Measurements from ENCODE around the gene TRPV3.
"Not testable (repeated sequence)": the region's sequence is repeated elsewhere in the genome, so short reads cannot be mapped to it uniquely, and the experiment has no call there.

TRPV3 gene

DNA sequence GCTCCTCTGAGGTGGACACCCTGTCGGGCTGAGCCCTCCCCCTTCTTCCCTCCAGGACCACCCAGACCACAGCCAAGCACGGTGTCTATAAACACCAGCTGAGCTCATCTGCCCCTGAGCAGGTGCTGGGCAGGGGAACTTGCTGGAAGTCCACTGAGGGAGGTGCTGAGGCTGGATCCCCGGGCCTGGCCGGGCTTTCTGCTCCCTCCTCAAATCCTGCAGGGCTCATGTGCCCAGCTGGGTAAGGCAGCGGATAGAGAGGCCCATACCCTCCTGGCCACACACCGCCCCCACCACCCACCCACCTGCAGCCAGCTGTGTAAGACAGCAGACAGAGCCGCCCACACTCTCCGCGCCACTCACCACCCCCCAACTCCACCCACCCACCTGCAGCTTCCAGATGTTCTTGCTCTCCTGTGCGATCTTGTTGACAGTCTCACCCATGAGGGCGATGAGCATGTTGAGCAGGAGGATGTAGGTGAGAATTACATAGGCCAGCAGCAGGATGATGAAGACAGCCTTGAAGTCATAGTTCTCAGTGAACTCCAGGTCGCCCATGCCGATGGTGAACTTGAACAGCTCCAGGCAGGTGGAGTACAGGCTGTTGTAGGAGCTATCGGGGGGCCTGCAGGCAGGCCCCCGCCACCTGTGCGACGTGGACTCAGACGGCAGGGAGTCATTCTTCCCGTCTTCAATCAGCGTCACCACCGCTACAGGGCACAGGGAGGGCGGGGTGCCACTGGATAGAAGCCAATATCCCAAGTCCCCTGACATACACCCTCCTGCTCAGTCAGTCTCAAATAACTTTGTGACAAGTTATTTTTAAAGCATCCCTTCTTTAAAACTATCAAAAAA is 15.9 kb upstream of the TRPV3 start:
- DNase-seq (ENCODE audit: low read depth in 3 of 3): no peak

- DNase-seq (ENCODE audit: low read depth in 3 of 3): no peak
Observed at GRCh38 chr17:3572231-3572630, 14.6 kb upstream of the TRPV3 start.

GRCh38 chr17:3571043-3571900 is 13.7 kb upstream of the TRPV3 start:
- no peak for DNase-seq (ENCODE audit: low read depth in 3 of 3)

DNA sequence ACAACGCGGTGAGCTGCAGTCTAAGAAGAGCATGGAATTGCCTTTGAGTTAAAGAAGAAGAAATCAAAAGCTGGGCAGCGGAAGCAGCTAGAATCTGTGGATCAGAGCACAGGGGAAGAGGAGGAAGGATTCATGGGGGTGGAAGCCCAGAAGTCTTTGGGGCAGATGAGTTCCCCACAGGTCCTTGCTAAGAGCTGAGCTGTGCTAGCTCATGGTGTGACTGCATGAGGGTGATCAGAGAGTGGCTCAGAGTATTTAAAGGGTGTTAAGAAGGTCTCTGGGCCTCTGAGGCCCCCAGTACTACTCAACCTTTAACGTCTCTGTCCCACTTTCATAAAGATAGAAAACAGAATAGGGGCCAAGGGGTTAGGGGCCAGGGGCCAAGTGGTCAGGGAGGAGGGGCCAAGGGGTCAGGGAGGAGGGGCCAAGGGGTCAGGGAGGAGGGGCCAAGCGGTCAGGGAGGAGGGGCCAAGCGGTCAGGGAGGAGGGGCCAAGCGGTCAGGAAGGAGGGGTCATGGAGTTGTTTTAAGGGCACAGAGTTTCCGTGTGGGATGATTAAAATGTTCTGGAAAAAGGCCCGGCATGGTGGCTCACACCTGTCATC is 12.0 kb upstream of the TRPV3 start:
- no peak for DNase-seq (ENCODE audit: low read depth in 3 of 3)

DNA sequence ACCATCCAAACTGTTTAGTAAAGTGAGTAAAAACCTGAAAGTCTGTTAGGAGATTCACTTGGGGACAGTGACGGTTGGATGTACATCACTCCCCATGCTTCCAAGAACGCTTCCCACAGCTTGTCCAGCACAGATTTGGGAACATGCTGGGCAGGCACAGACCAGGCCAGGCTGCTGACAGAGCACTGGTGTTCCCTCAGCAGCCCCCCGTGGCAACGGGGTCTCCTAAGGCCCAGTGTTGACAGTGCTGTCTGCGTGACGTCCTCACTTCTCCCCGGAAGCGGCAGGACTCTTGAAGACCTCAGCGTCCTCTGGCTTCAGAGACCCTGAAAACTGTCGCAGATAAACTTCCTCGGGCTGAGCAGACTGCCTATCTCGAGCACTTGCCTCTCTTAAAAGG is 8.9 kb upstream of the TRPV3 start:
- DNase-seq (ENCODE audit: low read depth in 3 of 3): no peak

GRCh38 chr17:3565143-3565542 is 7.5 kb upstream of the TRPV3 start:
- no peak for DNase-seq (ENCODE audit: low read depth in 3 of 3)

DNA sequence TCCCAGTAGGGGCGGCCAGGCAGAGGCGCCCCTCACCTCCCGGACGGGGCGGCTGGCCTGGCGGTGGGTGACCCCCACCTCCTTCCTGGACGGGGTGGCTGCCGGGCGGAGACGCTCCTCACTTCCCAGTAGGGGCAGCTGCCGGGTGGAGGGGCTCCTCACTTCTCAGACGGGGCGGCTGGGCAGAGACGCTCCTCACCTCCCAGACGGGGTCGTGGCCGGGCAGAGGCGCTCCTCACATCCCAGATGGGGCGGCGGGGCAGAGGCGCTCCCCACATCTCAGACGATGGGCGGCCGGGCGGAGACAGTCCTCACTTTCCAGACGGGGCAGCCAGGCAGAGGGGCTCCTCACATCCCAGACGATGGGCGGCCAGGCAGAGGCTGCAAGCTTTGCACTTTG is 6.6 kb upstream of the TRPV3 start:
- DNase-seq (ENCODE audit: low read depth in 3 of 3): not testable (repeated sequence)

DNA sequence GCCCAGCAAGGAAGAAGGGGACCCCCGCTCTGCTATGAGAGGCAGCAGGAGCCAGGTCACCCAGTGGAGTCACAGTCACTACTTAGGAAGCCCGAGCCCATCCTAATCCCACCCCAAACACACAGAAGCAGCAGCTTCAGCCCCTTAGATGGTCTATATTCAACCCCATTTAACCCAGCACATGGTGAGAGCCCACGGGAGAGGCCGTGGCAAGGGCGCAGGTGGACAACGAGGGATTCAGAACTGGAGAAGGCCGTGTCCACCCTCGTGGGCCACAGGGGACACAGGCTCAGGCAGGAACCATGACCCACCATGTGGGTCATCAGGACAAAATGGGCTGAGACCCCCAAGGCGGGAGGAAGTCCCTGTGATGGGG is 1.6 kb upstream of the TRPV3 start:
- DNase-seq (ENCODE audit: low read depth in 3 of 3): no peak

DNA sequence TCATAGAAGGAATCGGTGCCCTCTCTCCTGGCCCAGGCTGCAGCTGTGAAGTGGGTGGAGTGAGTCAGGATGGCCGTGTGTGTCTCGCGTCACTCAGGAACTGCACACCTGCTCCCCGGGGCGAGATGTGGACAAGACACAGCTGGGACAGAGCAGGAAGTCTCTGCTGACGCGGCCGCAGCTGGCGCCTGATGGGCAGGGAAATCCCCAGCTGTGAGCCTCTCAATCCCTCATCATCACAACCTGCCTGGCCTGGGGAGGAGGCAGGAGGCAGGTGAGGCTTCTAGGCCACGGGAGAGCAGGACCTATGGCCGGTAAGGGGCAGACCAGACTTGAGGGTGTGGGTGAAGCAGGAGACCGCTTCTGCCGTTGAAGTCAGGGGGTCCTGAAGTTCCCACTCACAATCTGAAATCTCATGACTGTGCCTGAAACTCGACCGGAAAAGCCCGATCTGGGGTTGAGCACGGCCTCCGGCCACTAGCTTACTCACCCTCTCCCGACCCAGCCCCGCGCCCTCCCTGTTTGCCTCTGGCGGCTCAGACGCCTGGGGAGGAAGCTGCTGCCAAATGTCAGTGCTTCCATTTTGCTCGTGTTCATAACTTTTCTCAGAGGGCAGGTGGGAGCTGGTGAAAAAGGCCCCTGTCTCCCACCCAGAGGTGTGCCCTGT is 1.1 kb upstream of the TRPV3 start:
- DNase-seq (ENCODE audit: low read depth in 3 of 3): peak; percentile 19 to 44 (median 44)

DNA sequence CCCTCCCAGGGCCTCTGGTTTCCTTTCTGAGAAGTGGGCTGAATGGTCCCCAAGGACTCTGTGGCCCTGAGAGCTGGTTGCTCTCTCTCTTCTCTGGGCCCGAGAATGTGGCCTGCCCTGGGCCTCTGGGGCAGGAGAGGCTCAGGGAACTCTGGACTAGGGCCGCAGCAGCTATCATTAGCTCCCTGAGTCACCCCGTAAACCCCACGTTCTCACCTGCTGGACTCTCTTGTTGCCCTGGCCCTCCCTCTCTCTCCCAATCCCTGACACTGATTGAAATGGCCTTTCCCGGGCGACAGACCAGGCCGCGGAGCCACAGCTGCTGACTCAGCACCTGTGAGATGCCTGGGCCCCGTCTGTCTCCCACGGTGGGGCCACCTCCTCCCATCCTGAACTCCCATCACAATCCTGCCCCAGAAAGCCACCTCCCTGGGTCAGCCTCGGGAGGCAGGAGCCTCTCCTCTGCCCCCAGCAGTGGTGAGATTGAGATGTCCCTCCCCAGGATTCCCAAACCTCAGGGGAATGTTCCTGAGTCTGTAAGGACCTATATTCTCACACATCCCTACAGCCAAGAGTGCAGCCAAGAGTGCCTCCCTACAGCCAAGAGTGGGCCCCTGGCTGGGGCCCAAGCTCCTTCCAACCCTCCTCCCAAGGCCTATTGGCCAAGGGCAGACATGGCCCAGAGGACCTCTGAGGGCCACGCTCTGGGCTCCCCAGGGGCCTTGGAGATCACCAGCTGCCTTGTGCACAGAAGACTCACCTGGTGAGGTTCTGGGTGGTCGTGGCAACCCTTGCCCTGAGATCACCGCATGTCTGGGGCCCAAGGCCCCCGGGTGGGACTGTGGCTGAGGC is 470 bp downstream of the TRPV3 start:
- DNase-seq (ENCODE audit: low read depth in 3 of 3): no peak

DNA sequence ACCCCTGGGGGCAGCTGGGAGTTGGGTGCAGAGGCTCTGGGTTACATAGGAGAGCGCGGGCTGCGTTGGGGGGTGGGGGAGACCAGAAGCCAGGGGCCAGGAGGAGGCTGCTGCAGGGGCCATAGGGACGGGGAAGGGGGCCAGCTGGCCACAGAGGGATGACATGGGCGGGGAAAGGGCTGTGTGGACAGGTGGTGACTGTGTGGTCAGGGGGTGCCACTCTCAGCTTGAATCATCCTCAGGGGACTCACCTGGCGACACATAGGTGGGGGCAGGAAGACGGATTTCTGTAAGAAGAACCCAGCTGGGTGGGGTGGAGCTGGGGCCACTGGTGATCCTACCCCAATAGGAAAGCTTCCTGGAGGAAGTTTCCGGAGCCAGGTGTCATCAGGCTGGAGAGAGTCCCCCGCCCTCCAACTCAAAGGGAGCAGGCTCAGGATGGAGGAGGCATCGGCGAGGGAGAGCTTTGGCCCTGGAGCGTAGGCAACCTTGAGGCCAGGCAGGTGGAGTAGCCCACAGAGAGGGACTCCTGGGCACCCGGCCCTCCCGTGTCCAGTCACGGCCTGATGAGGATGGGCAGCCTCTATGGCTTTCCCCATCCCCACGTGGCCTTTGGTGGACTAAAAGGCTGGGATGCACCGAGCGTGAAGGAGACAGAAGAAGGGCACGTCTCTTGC is 1.2 kb downstream of the TRPV3 start:
- no peak for DNase-seq (ENCODE audit: low read depth in 3 of 3)

DNA sequence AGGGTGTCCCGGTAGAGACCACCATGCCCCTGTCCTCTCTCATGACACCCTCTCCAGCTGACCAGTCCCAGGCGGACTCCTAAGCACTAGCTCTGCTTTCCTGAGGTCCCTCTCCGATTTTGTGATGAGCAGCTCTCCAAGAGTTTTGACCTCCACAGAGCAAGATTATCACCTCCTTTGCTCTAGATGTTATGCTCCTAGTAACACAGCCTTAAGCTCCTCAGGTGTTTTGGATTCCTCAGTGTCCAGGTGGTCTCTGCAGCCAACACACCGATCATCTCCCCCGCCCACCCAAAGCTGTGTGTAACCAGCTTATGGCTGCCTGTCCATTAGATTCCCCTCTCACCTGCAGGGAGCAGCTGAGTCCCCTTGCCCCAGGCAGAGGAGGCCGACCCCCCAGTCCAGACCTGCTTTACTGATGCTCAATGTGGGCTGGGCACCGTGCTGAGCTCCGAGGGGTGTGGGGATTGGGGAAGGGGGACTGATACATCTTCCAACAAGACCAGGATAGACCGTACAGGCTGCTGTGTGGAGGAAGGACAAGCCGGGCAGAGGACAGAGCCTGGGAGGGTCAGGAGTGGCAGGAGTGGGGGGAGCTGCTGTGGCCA is 2.3 kb downstream of the TRPV3 start:
- no peak for DNase-seq (ENCODE audit: low read depth in 3 of 3)

GRCh38 chr17:3554440-3554839 is 3.2 kb downstream of the TRPV3 start:
- DNase-seq (ENCODE audit: low read depth in 3 of 3): no peak

DNA sequence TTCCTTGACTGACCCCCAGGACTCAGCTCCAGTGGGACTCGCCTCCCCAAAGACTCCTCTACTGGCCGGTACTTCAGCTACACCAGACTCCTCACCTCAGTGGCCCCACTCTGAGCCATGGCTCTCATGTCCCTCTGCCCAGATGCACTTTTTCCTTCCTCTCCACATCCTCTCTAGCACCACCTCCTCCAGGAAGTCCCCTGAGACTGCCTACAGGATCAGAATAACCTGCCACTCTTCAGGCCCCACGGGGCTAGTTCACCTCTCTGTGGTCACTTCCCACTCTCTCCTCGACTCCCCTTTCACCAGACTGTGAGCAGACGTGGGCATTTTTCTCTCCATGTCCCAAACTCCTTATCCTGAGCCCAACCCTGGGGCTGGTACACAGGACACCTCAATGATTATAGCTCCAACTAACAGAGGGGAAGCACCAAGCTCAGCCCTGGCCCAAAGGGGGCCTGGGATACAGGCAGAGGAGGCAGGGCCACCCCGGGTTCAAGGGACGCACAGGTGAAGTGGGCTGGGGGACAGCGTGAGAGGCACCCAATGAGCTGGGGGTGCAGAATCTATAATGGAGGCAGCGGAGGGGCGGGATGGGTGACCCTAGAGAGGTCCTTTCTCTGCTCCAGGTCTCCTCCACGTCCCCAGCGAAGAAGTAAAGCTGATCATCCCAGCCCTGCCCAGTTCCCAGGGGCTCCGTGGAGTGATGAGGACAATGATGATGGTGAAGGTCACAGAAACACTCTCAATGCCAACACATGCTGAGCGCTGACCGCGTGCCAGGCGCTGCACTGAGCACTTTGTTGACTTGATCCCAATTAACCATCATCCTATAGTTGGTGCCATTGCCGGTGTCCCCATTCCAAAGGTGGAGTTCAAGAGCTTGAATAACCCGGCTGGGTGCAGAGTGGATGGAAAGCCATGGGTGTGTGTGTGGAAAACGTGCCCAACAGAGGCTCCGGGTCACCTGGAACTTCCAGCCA is 3.9 kb downstream of the TRPV3 start:
- no peak for DNase-seq (ENCODE audit: low read depth in 3 of 3)

- DNase-seq (ENCODE audit: low read depth in 3 of 3): no peak
Observed at GRCh38 chr17:3552916-3553315, 4.7 kb downstream of the TRPV3 start.

GRCh38 chr17:3551189-3551588 is 6.4 kb downstream of the TRPV3 start:
- DNase-seq (ENCODE audit: low read depth in 3 of 3): no peak

GRCh38 chr17:3549610-3550162 is 7.9 kb downstream of the TRPV3 start:
- DNase-seq (ENCODE audit: low read depth in 3 of 3): no peak

DNA sequence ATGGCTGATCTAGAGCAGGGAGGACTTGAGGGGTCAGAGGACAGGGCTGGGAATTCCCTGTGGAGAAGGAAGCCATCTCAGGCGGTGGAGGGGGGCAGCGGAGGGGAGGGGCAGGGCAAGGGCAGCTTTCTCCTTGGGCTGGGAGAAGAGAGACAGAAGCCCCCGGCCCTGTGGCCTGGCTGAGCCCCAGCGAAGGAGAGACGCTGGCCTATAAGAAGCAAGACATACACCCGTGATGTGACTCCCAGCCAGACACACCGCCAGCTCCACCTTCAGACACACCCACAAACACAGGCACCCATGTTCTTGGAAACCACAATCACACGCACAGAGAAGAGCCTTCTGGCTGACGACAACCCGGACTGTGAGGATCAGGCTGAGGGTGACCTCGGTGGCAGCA is 10.0 kb downstream of the TRPV3 start:
- no peak for DNase-seq (ENCODE audit: low read depth in 3 of 3)

DNA sequence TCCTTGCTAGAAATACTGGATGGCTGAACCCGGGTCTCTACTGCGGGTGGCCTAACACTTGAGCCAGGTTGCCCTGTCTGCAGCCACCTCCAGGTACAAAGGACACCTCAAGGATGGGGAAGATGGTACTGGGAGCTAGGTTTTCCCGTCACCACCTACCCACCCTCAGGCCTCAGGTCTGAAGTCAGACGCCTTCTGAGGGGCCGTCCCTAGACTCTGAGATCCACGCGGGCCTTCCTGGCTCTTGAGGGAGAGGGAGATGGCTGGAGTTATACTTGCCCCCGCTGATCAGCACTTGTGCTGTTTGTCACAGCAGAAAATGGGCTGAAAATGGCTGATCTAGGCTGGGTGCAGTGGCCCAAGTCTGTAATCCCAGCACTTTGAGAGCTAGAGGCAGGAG is 10.6 kb downstream of the TRPV3 start:
- no peak for DNase-seq (ENCODE audit: low read depth in 3 of 3)

All from stimulated activated CD4-positive, alpha-beta T cell treated with anti-CD3 and anti-CD28 coated beads, TNF-alpha, amount 100 ng/mL, for 48 hours (primary cell).